IMR-90 (cell line): ENCODE results near the gene CUL1. TPM values are rescaled to one million over a fixed set of nuclear protein-coding genes. Genes with fewer than 3 reads are reported as not detected.

Source experiments
- ATAC-seq: fragments of 200-7000 bp; cut with Tn5 transposase; 2 replicates; pipeline ENCODE4 v1.9.1; 2020; ENCODE audit warnings: low read depth, mild to moderate bottlenecking, moderate library complexity
- BruUV-seq: library from RNA; stranded (reverse); fragments of 400-500 nt; replicated peaks from 2 replicates; lab custom pipeline; 2021; lab: Mats Ljungman, UMichigan
- CTCF ChIA-PET: fragments of 300-600 bp; formaldehyde crosslinking; extraction: SDS; loops from one replicate; lab custom pipeline; 2021; ENCODE audit warnings: antibody characterized with exemption; lab: Yijun Ruan, JAX
- POLR2A ChIA-PET: fragments of 300-600 bp; sonication (Branson Sonifier 250); formaldehyde crosslinking; loops from one replicate; lab custom pipeline; 2022; ENCODE audit warnings: antibody characterized with exemption; ENCODE audit not compliant: unreplicated experiment; lab: Charles Lee
- DNase-seq: peaks from one replicate; pipeline ENCODE4 v3.0.0; 2013
- H2AFZ ChIP-seq: replicated peaks from 2 replicates; pipeline ENCODE3; 2013; ENCODE audit warnings: low read length, mild to moderate bottlenecking; ENCODE audit not compliant: poor library complexity
- H2AK5ac ChIP-seq: 2 replicates; pipeline ENCODE4 v1.6.1; 2013; ENCODE audit warnings: low read depth, low read length, inconsistent platforms
- H2AK9ac ChIP-seq: replicated peaks from 2 replicates; pipeline ENCODE3; 2013; ENCODE audit warnings: mild to moderate bottlenecking, low read depth, low read length, moderate library complexity; ENCODE audit not compliant: poor library complexity
- H2BK120ac ChIP-seq: 2 replicates; pipeline ENCODE4 v1.6.1; 2013; ENCODE audit warnings: low read depth, low read length, inconsistent platforms
- H2BK15ac ChIP-seq: 3 replicates; pipeline ENCODE4 v1.6.1; 2013; ENCODE audit warnings: low read depth, low read length, inconsistent platforms
- H2BK20ac ChIP-seq: 2 replicates; pipeline ENCODE4 v1.6.1; 2013; ENCODE audit warnings: low read depth, mild to moderate bottlenecking, inconsistent platforms, low read length, moderate library complexity
- H2BK5ac ChIP-seq: 2 replicates; pipeline ENCODE4 v1.6.1; 2013; ENCODE audit warnings: mild to moderate bottlenecking, low read depth, low read length, inconsistent platforms; ENCODE audit not compliant: poor library complexity, severe bottlenecking
- H3K14ac ChIP-seq: replicated peaks from 2 replicates; pipeline ENCODE4 v1.6.1; 2013; ENCODE audit warnings: low read depth, low read length, inconsistent platforms
- H3K18ac ChIP-seq: 2 replicates; pipeline ENCODE4 v1.6.1; 2013; ENCODE audit warnings: low read depth, low read length, control low read depth
- H3K23ac ChIP-seq: 2 replicates; pipeline ENCODE4 v1.6.1; 2013; ENCODE audit warnings: low read depth, low read length, inconsistent platforms
- H3K27ac ChIP-seq: 2 replicates; pipeline ENCODE4 v1.5.1; 2013; ENCODE audit warnings: mild to moderate bottlenecking, control low read depth, low read length; ENCODE audit not compliant: insufficient read depth
- H3K27me3 ChIP-seq: 2 replicates; pipeline ENCODE4 v1.6.1; 2013; ENCODE audit warnings: low read length; ENCODE audit not compliant: control insufficient read depth, insufficient read depth
- H3K36me3 ChIP-seq: 2 replicates; pipeline ENCODE4 v1.6.1; 2013; ENCODE audit warnings: low read length, mixed read lengths; ENCODE audit not compliant: control insufficient read depth, insufficient read depth
- H3K4ac ChIP-seq: 2 replicates; pipeline ENCODE4 v1.6.1; 2013; ENCODE audit warnings: low read depth, low read length, inconsistent platforms
- H3K4me1 ChIP-seq: 2 replicates; pipeline ENCODE4 v1.6.1; 2013; ENCODE audit warnings: low read length, mixed read lengths; ENCODE audit not compliant: control insufficient read depth, insufficient read depth
- H3K4me2 ChIP-seq: 2 replicates; pipeline ENCODE4 v1.6.1; 2013; ENCODE audit warnings: low read depth, mild to moderate bottlenecking, control low read depth, low read length, moderate library complexity
- H3K4me3 ChIP-seq: 2 replicates; pipeline ENCODE4 v1.5.1; 2013; ENCODE audit warnings: low read depth, mild to moderate bottlenecking, control low read depth, low read length, moderate library complexity; ENCODE audit not compliant: insufficient read depth
- H3K56ac ChIP-seq: 2 replicates; pipeline ENCODE4 v1.6.1; 2013; ENCODE audit warnings: low read length, inconsistent platforms; ENCODE audit not compliant: insufficient read depth; ENCODE audit errors: extremely low read depth
- H3K79me1 ChIP-seq, 2 experiments: 2 replicates each; pipeline ENCODE4 v1.6.1; 2013; ENCODE audit warnings: low read length in 2 of 2, inconsistent platforms in 1 of 2, low read depth in 1 of 2
- H3K9ac ChIP-seq: 2 replicates; pipeline ENCODE4 v1.6.1; 2013; ENCODE audit warnings: low read depth, low read length, control low read depth
- H3K9me1 ChIP-seq: 2 replicates; pipeline ENCODE4 v1.6.1; 2013; ENCODE audit warnings: low read length, inconsistent platforms; ENCODE audit not compliant: insufficient read depth
- H3K9me3 ChIP-seq: 2 replicates; pipeline ENCODE4 v1.6.1; 2013; ENCODE audit warnings: low read length; ENCODE audit not compliant: control insufficient read depth, insufficient read depth
- H4K20me1 ChIP-seq: 2 replicates; pipeline ENCODE4 v1.6.1; 2013; ENCODE audit warnings: low read length, inconsistent platforms; ENCODE audit not compliant: insufficient read depth
- H4K5ac ChIP-seq: 2 replicates; pipeline ENCODE4 v1.6.1; 2013; ENCODE audit warnings: mild to moderate bottlenecking, low read depth, low read length, control low read depth
- H4K8ac ChIP-seq, 2 experiments: 2 replicates each; pipeline ENCODE4 v1.6.1; 2013; ENCODE audit warnings: low read depth in 2 of 2, low read length in 2 of 2, control low read depth in 1 of 2, inconsistent platforms in 1 of 2
- H4K91ac ChIP-seq: 2 replicates; pipeline ENCODE4 v1.6.1; 2013; ENCODE audit warnings: low read depth, low read length, inconsistent platforms; ENCODE audit not compliant: insufficient read depth
- MXI1 ChIP-seq: IDR thresholded peaks from 2 replicates; pipeline ENCODE4 v1.6.1; 2012; ENCODE audit warnings: low read depth, mild to moderate bottlenecking, low read length, moderate library complexity, borderline replicate concordance
- RAD21 ChIP-seq: IDR thresholded peaks from 2 replicates; pipeline ENCODE4 v1.6.1; 2012; ENCODE audit warnings: low read length, improper control_type of control experiment
- WGBS, 2 experiments: methylation state at CpG; one replicate each; pipeline versions ENCODE4 v1.1.5 to v1.1.7; 2013; ENCODE audit warnings: missing lambda C conversion rate in 2 of 2; ENCODE audit not compliant: insufficient read length in 1 of 2; ENCODE audit errors: extremely low coverage in 2 of 2; 5-methylcytosine and 5-hydroxymethylcytosine counted together
- dilution Hi-C: fragments of 300-500 bp; cut with HindIII; formaldehyde crosslinking; loops from one replicate; pipeline ENCODE4 v1.14.3; 2018; ENCODE audit warnings: low sequenced_read_pairs; ENCODE audit not compliant: unreplicated experiment
- in situ Hi-C: fragments of 300-500 bp; cut with MboI; formaldehyde crosslinking; loops from 3 replicates; pipeline ENCODE4 v1.14.3; 2019; ENCODE audit warnings: low sequenced_read_pairs, inconsistent platforms, mixed read lengths
- intact Hi-C: fragments of 100-400 bp; cut with micrococcal nuclease; formaldehyde crosslinking; loops from 2 replicates; pipeline ENCODE4 v1.10.0; 2022
- polyA plus RNA-seq, 3 experiments: library from polyadenylated mRNA; depleted of rRNA; stranded (reverse); fragments of >200 nt; gene quantifications; 2 replicates each; pipeline ENCODE4 v1.2.3, GENCODE V29; 2012; ENCODE audit warnings: low replicate concordance in 1 of 3
- total RNA-seq: library from RNA; depleted of rRNA; stranded (reverse); fragments of >200 nt; gene quantifications from 2 replicates; pipeline ENCODE4 v1.2.3, GENCODE V29; 2012

The CUL1 gene
- total and polyA plus RNA-seq, 2 of the 4 experiments (the other 2 are of a cell fraction): 44.0 to 46.2 TPM

DNA sequence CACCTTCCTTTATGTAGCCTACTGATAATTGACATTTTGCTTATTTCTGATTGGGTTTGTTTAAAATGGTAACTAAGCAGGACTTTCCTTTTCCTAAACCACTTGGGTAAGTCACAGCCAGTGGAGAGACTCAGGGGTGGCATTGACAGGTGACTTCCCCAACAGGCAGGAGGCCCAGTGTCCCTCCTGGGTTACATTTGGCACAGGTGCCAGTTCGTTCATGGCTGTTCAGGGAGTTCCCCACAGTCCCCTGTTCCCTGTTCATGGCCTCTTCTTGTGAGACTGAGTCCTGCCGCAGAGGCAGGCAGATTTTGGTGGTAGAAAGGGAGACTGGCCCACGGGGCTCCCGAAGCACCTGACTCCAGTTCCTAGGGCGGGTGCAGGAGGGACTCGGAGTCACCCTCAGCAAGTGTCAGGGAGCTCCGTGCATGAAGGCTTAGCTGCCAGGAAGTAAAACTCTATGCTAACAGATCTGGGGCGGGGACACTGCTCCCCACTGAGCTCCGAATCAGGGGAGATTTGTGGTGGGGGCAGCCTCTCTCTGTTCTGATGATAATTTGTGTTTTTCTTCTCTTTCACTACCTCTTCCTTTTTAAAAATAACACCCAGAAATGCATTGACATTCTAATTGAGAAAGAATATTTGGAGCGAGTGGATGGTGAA, 101.3 kb downstream of the CUL1 start:
- Histone ChIP-seq H3K14ac (no peak overlapping the region), H2BK120ac (no peak overlapping the region), H2BK15ac (no peak overlapping the region), H3K9ac (no peak overlapping the region), H3K23ac (no peak overlapping the region), H3K36me3 (peaks cover 57% of the 10 kb centered on the region), H3K9me1 (no peaks in the 10 kb centered on the region), H4K91ac (no peak overlapping the region), H3K27ac (no peak overlapping the region), H2AFZ (no peak overlapping the region), H3K27me3 (no peaks in the 10 kb centered on the region), H3K18ac (no peak overlapping the region), H2AK9ac (no peak overlapping the region), H3K4me2 (no peak overlapping the region), H2AK5ac (no peak overlapping the region), H3K9me3 (no peaks in the 10 kb centered on the region), H4K20me1 (no peaks in the 10 kb centered on the region; the same call in 1 of the 2 replicates), H3K4me3 (no peak overlapping the region), H2BK20ac (no peak overlapping the region), H4K5ac (no peak overlapping the region), H3K79me1 (peaks cover 0 to 11% of the 10 kb centered on the region in 2 experiments; a peak in 2 of 4 replicates), H3K56ac (no peak overlapping the region), H4K8ac (no peak overlapping the region), H3K4me1 (no peaks in the 10 kb centered on the region), H2BK5ac (no peak overlapping the region), H3K4ac (no peak overlapping the region)
- ChIA-PET POLR2A (no interaction called here), CTCF (interaction anchor here (0.6 kb wide), 1 partner anchor 1559 kb away, joined by 3 read pairs; no protein-coding TSS in a partner anchor)
- intact Hi-C loops: no loop called here
- DNase-seq (no peak), ATAC-seq (no peak)
- TF ChIP-seq MXI1 (no peak), RAD21 (no peak)
- no TSS peak for BruUV-seq
- dilution Hi-C loops: no loop called here
- in situ Hi-C loops: no loop called here
- 89% methylated on average over 3 of the region's 10 CpGs; no CpG with 5 or more reads in 1 of the 2 experiments for WGBS, 2 experiments
